ENCODE results near the gene KCNIP2. TPM values are rescaled to one million over a fixed set of nuclear protein-coding genes. Genes with fewer than 3 reads are reported as not detected.

Gene KCNIP2
- total RNA-seq, 4 donors from 2014 or later, result 1.0 to 3.5 (median 1.4) TPM

- Histone ChIP-seq H3K27ac (no peak overlapping the region), H3K4me1 (peaks cover 23 to 25% of the 10 kb centered on the region in 2 donors), H3K4me3 (replicated peaks in 1 of 3) (no peak overlapping the region), H3K9me3 (no peaks in the 10 kb centered on the region), H3K36me3 (no peaks in the 10 kb centered on the region), H3K27me3 (no peaks in the 10 kb centered on the region)
- DNase-seq, result no peak
- WGBS, 2 donors, result 90 to 100% methylated on average over 1 of the region's 1 CpG
- intact Hi-C loops (cut with DNase I), result loop anchor here (5.0 kb wide), 1 partner anchor 228 kb away; the partner anchor contains the start of gene HPS6
- TF ChIP-seq CTCF (IDR thresholded peaks at IDR 0.05) (no peak), POLR2A (IDR thresholded peaks at IDR 0.05) (no peak)
Measured at GRCh38 chr10:101839002-101839401, 4.6 kb downstream of the KCNIP2 start.

DNA sequence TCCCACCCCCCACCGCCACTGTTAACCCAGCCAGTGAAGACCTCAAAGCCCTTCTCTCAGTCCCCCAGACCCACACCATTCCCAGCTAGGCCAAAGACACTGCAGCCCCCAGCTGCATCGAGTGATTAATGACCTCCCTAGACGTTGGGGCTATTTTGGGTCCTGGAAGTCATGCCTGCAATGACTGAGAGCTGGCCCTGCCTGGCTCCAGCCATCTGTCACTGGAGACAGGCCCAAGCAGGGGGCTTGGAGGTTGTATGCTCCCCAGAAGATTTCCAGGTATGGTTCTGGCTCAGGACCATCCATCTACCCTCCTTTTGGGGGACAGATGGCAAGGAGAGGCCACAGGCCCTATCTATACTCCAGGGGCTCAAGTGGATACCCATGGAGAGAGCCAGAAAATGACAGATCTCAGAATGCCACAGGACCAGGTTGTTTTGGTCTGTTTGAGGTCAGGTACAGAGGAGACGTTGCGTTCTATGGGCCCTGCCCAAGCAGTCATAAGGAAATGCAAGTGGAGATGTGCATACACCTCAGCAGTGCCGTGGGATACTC, 5.1 kb downstream of the KCNIP2 start:
- Histone ChIP-seq H3K27me3 (no peaks in the 10 kb centered on the region), H3K36me3 (no peaks in the 10 kb centered on the region), H3K4me1 (peaks cover 18 to 21% of the 10 kb centered on the region in 2 donors), H3K27ac (no peak overlapping the region), H3K4me3 (replicated peaks in 1 of 3) (no peak overlapping the region), H3K9me3 (no peaks in the 10 kb centered on the region)
- DNase-seq, result no peak
- 80 to 81% methylated on average over 5 to 6 of the region's 6 CpGs for WGBS, 2 donors
- no peak for TF ChIP-seq CTCF (IDR thresholded peaks at IDR 0.05)
- intact Hi-C loops (cut with DNase I), result loop anchor here (5.0 kb wide), 1 partner anchor 229 kb away; the partner anchor contains the start of gene HPS6

- Histone ChIP-seq H3K9me3 (no peaks in the 10 kb centered on the region), H3K27ac (no peak overlapping the region), H3K4me1 (peaks cover 17 to 20% of the 10 kb centered on the region in 2 donors), H3K36me3 (no peaks in the 10 kb centered on the region), H3K27me3 (no peaks in the 10 kb centered on the region), H3K4me3 (replicated peaks in 1 of 3) (no peak overlapping the region)
- WGBS, 2 donors, result 87 to 90% methylated on average over 2 of the region's 2 CpGs
- no peak for DNase-seq
- TF ChIP-seq CTCF (IDR thresholded peaks at IDR 0.05), result no peak
- no peak for TF ChIP-seq POLR2A (IDR thresholded peaks at IDR 0.05)
- intact Hi-C loops (cut with DNase I), result loop anchor here (5.0 kb wide), 1 partner anchor 230 kb away; the partner anchor contains the start of gene HPS6
Measured at GRCh38 chr10:101837748-101838147, 5.9 kb downstream of the KCNIP2 start.

- H3K4me3 ChIP-seq (replicated peaks in 1 of 3), result no peak overlapping the region
- DNase-seq, result no peak
- no peaks in the 10 kb centered on the region for H3K27me3 ChIP-seq
- WGBS, 2 donors, result 84 to 90% methylated on average over 4 of the region's 4 CpGs
- H3K4me1 ChIP-seq, result peaks cover 16 to 23% of the 10 kb centered on the region in 2 donors
- no peak overlapping the region for H3K27ac ChIP-seq
- H3K36me3 ChIP-seq, result no peaks in the 10 kb centered on the region
- no peaks in the 10 kb centered on the region for H3K9me3 ChIP-seq
- intact Hi-C loops (cut with DNase I), result loop anchor here (5.0 kb wide), 1 partner anchor 232 kb away; the partner anchor contains the start of gene HPS6
- TF ChIP-seq CTCF (IDR thresholded peaks at IDR 0.05) (no peak), POLR2A (IDR thresholded peaks at IDR 0.05) (no peak)
Measured at GRCh38 chr10:101835362-101835761, 8.2 kb downstream of the KCNIP2 start.

DNA sequence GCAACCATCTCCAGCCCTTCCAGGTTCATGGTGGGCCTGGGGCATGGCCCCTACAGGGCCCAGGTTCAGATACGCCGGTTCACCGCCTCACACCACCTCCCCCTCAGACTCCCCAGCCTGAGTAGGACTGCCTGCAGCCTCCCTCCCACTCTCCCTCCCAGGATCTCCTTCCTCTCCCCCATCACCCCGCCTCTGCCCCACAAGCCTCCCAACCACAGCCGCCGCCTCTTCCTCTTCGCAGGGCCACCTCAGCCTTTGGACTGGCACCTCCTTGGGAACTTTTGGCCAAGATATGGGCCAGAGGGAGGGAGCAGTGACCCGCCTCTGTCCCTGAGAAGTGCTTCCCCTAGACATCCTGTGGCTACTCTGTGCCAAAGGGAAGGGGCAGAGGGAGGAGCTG, 9.3 kb downstream of the KCNIP2 start:
- TF ChIP-seq POLR2A (IDR thresholded peaks at IDR 0.05) (no peak), CTCF (IDR thresholded peaks at IDR 0.05) (no peak)
- WGBS, 2 donors, result 90 to 93% methylated on average over 8 of the region's 8 CpGs
- no peaks in the 10 kb centered on the region for H3K27me3 ChIP-seq
- H3K9me3 ChIP-seq, result no peaks in the 10 kb centered on the region
- peaks cover 15 to 20% of the 10 kb centered on the region in 2 donors for H3K4me1 ChIP-seq
- DNase-seq, result no peak
- H3K27ac ChIP-seq, result no peak overlapping the region
- H3K36me3 ChIP-seq, result no peaks in the 10 kb centered on the region
- H3K4me3 ChIP-seq (replicated peaks in 1 of 3), result no peak overlapping the region
- intact Hi-C loops (cut with DNase I), result no loop called here
